ENCODE measurements around the gene KLRC3.
"Not testable (repeated sequence)": the region's sequence is repeated elsewhere in the genome, so short reads cannot be mapped to it uniquely, and the experiment has no call there.

Gene KLRC3

DNA sequence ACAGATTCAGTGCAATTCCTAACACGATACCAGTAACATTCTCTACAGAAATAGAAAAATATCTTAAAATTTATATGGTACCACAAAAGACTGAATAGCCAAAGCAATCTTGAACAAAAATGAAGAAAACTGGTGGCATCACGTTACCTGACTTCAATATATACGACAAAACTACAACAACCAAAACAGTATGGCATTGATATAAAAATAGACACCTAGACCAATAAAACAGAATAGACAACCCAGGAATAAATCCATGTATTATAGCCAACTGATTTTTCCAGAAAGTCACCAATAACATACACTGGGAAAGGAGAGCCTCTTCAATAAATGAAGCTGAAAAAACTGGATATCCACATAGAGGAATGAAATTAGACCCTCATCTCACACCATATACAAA, 36.2 kb downstream of the KLRC3 start:
- H4K20me1 ChIP-seq (ENCODE audit: insufficient read depth, low read length), result no peaks in the 10 kb centered on the region
- TF ChIP-seq, protein P1, sequence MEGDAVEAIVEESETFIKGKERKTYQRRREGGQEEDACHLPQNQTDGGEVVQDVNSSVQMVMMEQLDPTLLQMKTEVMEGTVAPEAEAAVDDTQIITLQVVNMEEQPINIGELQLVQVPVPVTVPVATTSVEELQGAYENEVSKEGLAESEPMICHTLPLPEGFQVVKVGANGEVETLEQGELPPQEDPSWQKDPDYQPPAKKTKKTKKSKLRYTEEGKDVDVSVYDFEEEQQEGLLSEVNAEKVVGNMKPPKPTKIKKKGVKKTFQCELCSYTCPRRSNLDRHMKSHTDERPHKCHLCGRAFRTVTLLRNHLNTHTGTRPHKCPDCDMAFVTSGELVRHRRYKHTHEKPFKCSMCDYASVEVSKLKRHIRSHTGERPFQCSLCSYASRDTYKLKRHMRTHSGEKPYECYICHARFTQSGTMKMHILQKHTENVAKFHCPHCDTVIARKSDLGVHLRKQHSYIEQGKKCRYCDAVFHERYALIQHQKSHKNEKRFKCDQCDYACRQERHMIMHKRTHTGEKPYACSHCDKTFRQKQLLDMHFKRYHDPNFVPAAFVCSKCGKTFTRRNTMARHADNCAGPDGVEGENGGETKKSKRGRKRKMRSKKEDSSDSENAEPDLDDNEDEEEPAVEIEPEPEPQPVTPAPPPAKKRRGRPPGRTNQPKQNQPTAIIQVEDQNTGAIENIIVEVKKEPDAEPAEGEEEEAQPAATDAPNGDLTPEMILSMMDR (IDR thresholded peaks at IDR 0.05; ENCODE audit: borderline replicate concordance, extremely low read depth, low read length, poor library complexity, severe bottlenecking), result no peak
- TF ChIP-seq EZH2 (IDR thresholded peaks at IDR 0.05; ENCODE audit: borderline replicate concordance, low read depth, low read length, severe bottlenecking), result no peak
- no peak for ATAC-seq (ENCODE audit: insufficient read depth, low read depth)

DNA sequence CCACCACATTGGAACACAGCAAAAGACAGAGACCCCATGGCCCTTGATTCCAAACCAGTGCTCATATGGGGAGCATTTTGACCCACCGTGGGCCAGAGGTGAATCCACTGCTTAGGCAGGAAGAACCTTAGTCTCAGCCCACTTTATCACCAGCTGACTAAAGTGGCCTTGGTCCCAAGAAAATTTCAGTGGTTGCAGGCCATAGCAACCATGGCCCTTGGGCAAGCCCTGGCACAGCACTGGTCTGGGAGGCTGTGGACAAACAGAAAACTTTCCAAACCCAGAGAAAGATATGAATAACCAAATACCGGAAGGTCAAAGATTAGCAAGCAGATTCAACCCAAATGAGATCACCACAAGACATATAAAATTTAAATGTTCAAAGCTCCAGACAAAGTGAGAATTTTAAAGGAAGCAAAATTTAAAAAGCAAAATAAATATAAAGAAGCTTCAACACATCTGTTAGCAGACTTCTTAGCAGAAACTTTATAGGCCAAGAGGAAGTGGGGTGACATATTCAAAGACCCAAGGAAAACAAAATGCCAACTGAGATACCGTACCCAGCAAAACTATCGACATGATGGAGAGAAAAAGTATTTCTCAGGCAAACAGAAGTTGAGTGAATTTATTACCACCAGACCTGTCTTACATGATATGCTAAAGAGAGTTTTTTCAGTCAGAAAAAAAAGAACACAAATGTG, 38.3 kb downstream of the KLRC3 start:
- Histone ChIP-seq H2AFZ (ENCODE audit: low read depth, low read length) (no peak overlapping the region), H3K9me3 (ENCODE audit: insufficient read depth, low read length, severe bottlenecking) (no peaks in the 10 kb centered on the region), H3K79me2 (ENCODE audit: insufficient read depth, low read length) (no peaks in the 10 kb centered on the region), H3K4me3 (ENCODE audit: low read depth in 1 of 2, low read length in 2 of 2) (no peak overlapping the region), H3K36me3 (ENCODE audit: insufficient read depth, low read length) (no peaks in the 10 kb centered on the region), H4K20me1 (ENCODE audit: insufficient read depth, low read length) (no peaks in the 10 kb centered on the region), H3K9ac (ENCODE audit: low read depth, low read length) (no peak overlapping the region), H3K27ac (ENCODE audit: low read length) (no peak overlapping the region), H3K27me3 (ENCODE audit: insufficient read depth, low read length, poor library complexity) (no peaks in the 10 kb centered on the region), H3K4me1 (ENCODE audit: insufficient read depth, low read length) (no peaks in the 10 kb centered on the region), H3K4me2 (ENCODE audit: insufficient read depth, low read length) (no peak overlapping the region)
- DNase-seq (no peak), ATAC-seq (ENCODE audit: insufficient read depth, low read depth) (no peak)
- TF ChIP-seq EZH2 (IDR thresholded peaks at IDR 0.05; ENCODE audit: borderline replicate concordance, low read depth, low read length, severe bottlenecking), result no peak
- TF ChIP-seq, protein P1 (IDR thresholded peaks at IDR 0.05; ENCODE audit: borderline replicate concordance, extremely low read depth, low read length, poor library complexity, severe bottlenecking), result no peak

More for the DNA sequence above, 36.2 kb downstream of the KLRC3 start:
- H2AFZ ChIP-seq (ENCODE audit: low read depth, low read length), result no peak overlapping the region
- no peak overlapping the region for H3K9ac ChIP-seq (ENCODE audit: low read depth, low read length)
- H3K9me3 ChIP-seq (ENCODE audit: insufficient read depth, low read length, severe bottlenecking), result no peaks in the 10 kb centered on the region
- no peak overlapping the region for H3K4me2 ChIP-seq (ENCODE audit: insufficient read depth, low read length)
- no peaks in the 10 kb centered on the region; the same call in 1 of the 2 replicates for H3K4me1 ChIP-seq (ENCODE audit: insufficient read depth, low read length)
- no peak overlapping the region for H3K27ac ChIP-seq (ENCODE audit: low read length)
- no peak overlapping the region for H3K4me3 ChIP-seq (ENCODE audit: low read depth in 1 of 2, low read length in 2 of 2)
- no peaks in the 10 kb centered on the region for H3K27me3 ChIP-seq (ENCODE audit: insufficient read depth, low read length, poor library complexity)
- no peak for DNase-seq
- no peaks in the 10 kb centered on the region for H3K36me3 ChIP-seq (ENCODE audit: insufficient read depth, low read length)
- no peaks in the 10 kb centered on the region for H3K79me2 ChIP-seq (ENCODE audit: insufficient read depth, low read length)

DNA sequence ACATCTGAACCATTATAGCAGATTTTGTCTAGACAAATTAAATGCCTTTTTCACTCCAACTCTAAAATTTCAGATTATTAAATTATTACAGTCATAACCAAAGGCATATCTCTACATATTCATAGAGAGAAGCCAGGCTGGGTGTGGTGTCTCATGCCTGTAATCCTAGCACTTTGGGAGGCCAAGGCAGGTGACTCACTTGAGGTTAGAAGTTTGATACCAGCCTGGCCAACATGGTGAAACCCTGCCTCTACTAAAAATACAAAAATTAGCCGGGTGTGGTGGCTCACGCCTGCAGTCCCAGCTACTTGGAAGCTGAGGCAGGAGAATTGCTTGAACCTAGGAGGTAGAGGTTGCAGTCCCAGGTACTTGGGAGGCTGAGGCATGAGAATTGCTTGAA, 41.7 kb downstream of the KLRC3 start:
- not testable (repeated sequence) for H3K9me3 ChIP-seq (ENCODE audit: insufficient read depth, low read length, severe bottlenecking); H3K4me1 ChIP-seq (ENCODE audit: insufficient read depth, low read length); H3K79me2 ChIP-seq (ENCODE audit: insufficient read depth, low read length); H2AFZ ChIP-seq (ENCODE audit: low read depth, low read length); H3K4me2 ChIP-seq (ENCODE audit: insufficient read depth, low read length); H3K9ac ChIP-seq (ENCODE audit: low read depth, low read length); DNase-seq; H4K20me1 ChIP-seq (ENCODE audit: insufficient read depth, low read length); H3K36me3 ChIP-seq (ENCODE audit: insufficient read depth, low read length); ATAC-seq (ENCODE audit: insufficient read depth, low read depth); H3K27me3 ChIP-seq (ENCODE audit: insufficient read depth, low read length, poor library complexity); H3K27ac ChIP-seq (ENCODE audit: low read length); H3K4me3 ChIP-seq (ENCODE audit: low read depth in 1 of 2, low read length in 2 of 2)

DNA sequence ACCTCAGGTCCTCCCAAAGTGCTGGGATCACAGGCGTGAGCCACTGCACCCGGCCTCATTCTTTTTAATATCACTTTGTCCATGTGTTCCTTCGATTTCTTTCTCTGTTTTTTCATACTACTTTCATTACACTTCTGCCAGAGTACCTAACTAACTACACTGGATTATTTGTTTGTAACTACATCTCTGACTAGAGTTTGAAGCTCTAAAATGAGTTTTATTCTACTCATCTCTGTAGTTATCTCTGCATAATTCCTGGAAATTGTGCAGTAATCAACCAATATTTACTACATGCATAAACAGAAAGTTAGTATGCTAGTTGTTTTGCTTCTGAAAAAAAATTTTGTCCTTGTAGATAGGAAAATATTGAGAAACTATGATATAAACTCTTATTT, 45.8 kb downstream of the KLRC3 start:
- H2AFZ ChIP-seq (ENCODE audit: low read depth, low read length), result no peak overlapping the region
- no peak overlapping the region for H3K4me2 ChIP-seq (ENCODE audit: insufficient read depth, low read length)

More for the DNA sequence above, 45.8 kb downstream of the KLRC3 start:
- no peaks in the 10 kb centered on the region for H3K79me2 ChIP-seq (ENCODE audit: insufficient read depth, low read length)
- no peak for TF ChIP-seq EZH2 (IDR thresholded peaks at IDR 0.05; ENCODE audit: borderline replicate concordance, low read depth, low read length, severe bottlenecking)
- TF ChIP-seq, protein P1 (IDR thresholded peaks at IDR 0.05; ENCODE audit: borderline replicate concordance, extremely low read depth, low read length, poor library complexity, severe bottlenecking), result no peak
- no peaks in the 10 kb centered on the region for H3K36me3 ChIP-seq (ENCODE audit: insufficient read depth, low read length)
- no peaks in the 10 kb centered on the region for H3K4me1 ChIP-seq (ENCODE audit: insufficient read depth, low read length)
- no peak overlapping the region for H3K27ac ChIP-seq (ENCODE audit: low read length)
- DNase-seq (no peak), ATAC-seq (ENCODE audit: insufficient read depth, low read depth) (no peak)
- no peaks in the 10 kb centered on the region for H3K9me3 ChIP-seq (ENCODE audit: insufficient read depth, low read length, severe bottlenecking)
- no peak overlapping the region for H3K4me3 ChIP-seq (ENCODE audit: low read depth in 1 of 2, low read length in 2 of 2)
- no peaks in the 10 kb centered on the region for H4K20me1 ChIP-seq (ENCODE audit: insufficient read depth, low read length)
- H3K9ac ChIP-seq (ENCODE audit: low read depth, low read length), result no peak overlapping the region
- H3K27me3 ChIP-seq (ENCODE audit: insufficient read depth, low read length, poor library complexity), result no peaks in the 10 kb centered on the region
